SK-N-SH treated with all-trans-retinoic acid at 6 μM for 48 hours (cell line): Measurements from ENCODE around the gene ZFYVE28.

ENCODE experiments used
- ATAC-seq: fragments of 200-7000 bp; cut with Tn5 transposase; 3 replicates; pipeline ENCODE4 v1.9.1; 2020; ENCODE audit warnings: mild to moderate bottlenecking, moderate library complexity
- ARNTL ChIP-seq: fragments of 450-650 bp; formaldehyde crosslinking; IDR thresholded peaks from 2 replicates; pipeline ENCODE4 v1.5.0; 2020; ENCODE audit warnings: low read depth, mild to moderate bottlenecking, moderate library complexity, borderline replicate concordance
- BACH2 ChIP-seq: fragments of 250-450 bp; sonication (Bioruptor Pico); IDR thresholded peaks from 2 replicates; pipeline ENCODE4 v1.9.0; 2021; ENCODE audit warnings: mild to moderate bottlenecking, borderline replicate concordance
- CREB5 ChIP-seq: fragments of 250-450 bp; sonication (Bioruptor Pico); IDR thresholded peaks from 2 replicates; pipeline ENCODE4 v1.5.1; 2020; ENCODE audit warnings: low read depth, mild to moderate bottlenecking, moderate library complexity
- CSDC2 ChIP-seq: fragments of 250-450 bp; sonication (Bioruptor Pico); IDR thresholded peaks from 2 replicates; pipeline ENCODE4 v1.5.0; 2020; ENCODE audit warnings: mild to moderate bottlenecking, moderate library complexity
- CSRNP3 ChIP-seq: fragments of 250-450 bp; sonication (Bioruptor Pico); IDR thresholded peaks from 2 replicates; pipeline ENCODE4 v1.5.1; 2021; ENCODE audit warnings: mild to moderate bottlenecking, moderate library complexity
- ESRRG ChIP-seq: fragments of 250-450 bp; sonication (Bioruptor Pico); IDR thresholded peaks from 2 replicates; pipeline ENCODE4 v1.6.1; 2021; ENCODE audit warnings: mild to moderate bottlenecking
- GLIS3 ChIP-seq: fragments of 250-450 bp; sonication (Bioruptor Pico); IDR thresholded peaks from 2 replicates; pipeline ENCODE4 v1.5.0; 2020; ENCODE audit warnings: mild to moderate bottlenecking, moderate library complexity
- ISL1 ChIP-seq: fragments of 250-450 bp; sonication (Bioruptor Pico); IDR thresholded peaks from 2 replicates; pipeline ENCODE4 v2.1.2; 2022; ENCODE audit warnings: mild to moderate bottlenecking, moderate library complexity
- OSR1 ChIP-seq: fragments of 250-450 bp; sonication (Bioruptor Pico); IDR thresholded peaks from 2 replicates; pipeline ENCODE4 v1.8.0; 2022; ENCODE audit warnings: moderate library complexity, mild to moderate bottlenecking, inconsistent platforms
- PATZ1 ChIP-seq: fragments of 250-450 bp; sonication (Bioruptor Pico); IDR thresholded peaks from 2 replicates; pipeline ENCODE4 v1.8.0; 2020; ENCODE audit warnings: mild to moderate bottlenecking, moderate library complexity, borderline replicate concordance
- PPARA ChIP-seq: fragments of 250-450 bp; sonication (Bioruptor Pico); IDR thresholded peaks from 2 replicates; pipeline ENCODE4 v1.5.0; 2020; ENCODE audit warnings: mild to moderate bottlenecking, borderline replicate concordance
- RARB ChIP-seq: fragments of 250-450 bp; sonication (Bioruptor Pico); IDR thresholded peaks from 2 replicates; pipeline ENCODE4 v1.8.0; 2021; ENCODE audit warnings: mild to moderate bottlenecking, moderate library complexity
- SNAI2 ChIP-seq: fragments of 250-450 bp; sonication (Bioruptor Pico); IDR thresholded peaks from 2 replicates; pipeline ENCODE4 v1.5.0; 2020; ENCODE audit warnings: mild to moderate bottlenecking, moderate library complexity
- TCF4 ChIP-seq: fragments of 250-450 bp; sonication (Bioruptor Pico); IDR thresholded peaks from 2 replicates; pipeline ENCODE4 v1.8.0; 2021; ENCODE audit warnings: mild to moderate bottlenecking, moderate library complexity, borderline replicate concordance
- TOX ChIP-seq: fragments of 250-450 bp; sonication (Bioruptor Pico); IDR thresholded peaks from 2 replicates; pipeline ENCODE4 v1.8.0; 2021; ENCODE audit warnings: mild to moderate bottlenecking, moderate library complexity, borderline replicate concordance
- ZFP3 ChIP-seq: fragments of 250-450 bp; sonication (Bioruptor Pico); IDR thresholded peaks from 2 replicates; pipeline ENCODE4 v1.5.0; 2020; ENCODE audit warnings: mild to moderate bottlenecking, moderate library complexity
- ZFP30 ChIP-seq: fragments of 450-650 bp; formaldehyde crosslinking; IDR thresholded peaks from 2 replicates; pipeline ENCODE4 v1.5.0; 2022; ENCODE audit warnings: mild to moderate bottlenecking, moderate library complexity
- ZNF565 ChIP-seq: fragments of 450-650 bp; formaldehyde crosslinking; conservative IDR thresholded peaks from 2 replicates; pipeline ENCODE4 v1.5.0; 2020; ENCODE audit warnings: low read depth, mild to moderate bottlenecking, moderate library complexity
- ZNF8 ChIP-seq: fragments of 450-650 bp; formaldehyde crosslinking; IDR thresholded peaks from 2 replicates; pipeline ENCODE4 v1.5.0; 2020; ENCODE audit warnings: mild to moderate bottlenecking, moderate library complexity
- TF ChIP-seq, protein P1 (sequence below): fragments of 250-450 bp; sonication (Bioruptor Pico); IDR thresholded peaks from 2 replicates; pipeline ENCODE4 v1.8.0; 2021; ENCODE audit warnings: low read depth, mild to moderate bottlenecking, moderate library complexity, borderline replicate concordance

Gene ZFYVE28

DNA sequence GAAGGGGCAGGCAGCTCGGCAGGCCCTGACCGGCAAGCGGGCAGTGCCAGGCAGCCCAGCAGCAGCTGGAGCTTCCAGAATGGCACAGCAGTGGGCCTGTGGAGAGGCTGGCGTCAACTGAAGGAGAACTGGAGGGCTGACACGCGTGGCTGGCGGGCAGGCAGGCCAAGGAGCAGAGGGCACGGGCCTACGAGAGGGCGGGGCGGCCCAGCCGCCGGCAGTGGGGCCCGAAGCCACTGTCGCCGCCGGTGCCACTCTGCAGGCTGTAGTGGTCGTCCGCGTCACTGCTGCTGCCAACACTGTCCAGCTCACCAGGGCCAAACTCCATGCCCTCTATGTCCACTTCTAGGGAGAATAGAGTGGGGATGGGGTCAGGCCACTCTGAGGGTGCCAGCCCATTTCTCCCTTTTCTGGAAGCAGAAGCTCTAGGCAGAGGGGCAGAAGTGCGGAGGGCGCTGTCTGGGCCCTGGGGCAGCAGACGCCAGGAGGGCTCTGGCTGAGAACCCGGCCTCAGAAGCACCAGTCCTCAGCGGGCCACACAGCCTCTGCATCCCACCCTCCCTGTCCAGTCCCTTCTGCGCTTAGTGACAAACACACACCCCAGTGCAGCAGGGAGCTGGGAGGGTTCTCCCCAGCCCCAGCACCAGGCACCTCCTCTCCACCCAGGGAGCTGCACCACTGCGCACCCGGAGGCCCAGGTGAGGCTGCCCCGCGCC is 167.9 kb downstream of the ZFYVE28 start:
- no peak for ATAC-seq
- TF ChIP-seq GLIS3 (CRISPR knock-in tag) (no peak), TOX (CRISPR knock-in tag) (no peak), ISL1 (CRISPR knock-in tag) (no peak), SNAI2 (no peak)

- TF ChIP-seq GLIS3 (CRISPR knock-in tag) = no peak
- no peak for TF ChIP-seq ZNF8
- no peak for TF ChIP-seq PPARA (CRISPR knock-in tag)
- TF ChIP-seq BACH2 (CRISPR knock-in tag) = no peak
- ATAC-seq = no peak
Observed at GRCh38 chr4:2249526-2250356, 168.7 kb downstream of the ZFYVE28 start.

GRCh38 chr4:2248821-2249261 is 169.6 kb downstream of the ZFYVE28 start:
- ATAC-seq = no peak
- no peak for TF ChIP-seq PATZ1
- TF ChIP-seq ZFP30 (CRISPR knock-in tag) = no peak
- no peak for TF ChIP-seq ISL1 (CRISPR knock-in tag)
- TF ChIP-seq CSDC2 (CRISPR knock-in tag) = no peak
- no peak for TF ChIP-seq ESRRG (CRISPR knock-in tag)
- no peak for TF ChIP-seq ARNTL (CRISPR knock-in tag)
- TF ChIP-seq ZFP3 = no peak
- TF ChIP-seq ZNF565 = no peak
- no peak for TF ChIP-seq PPARA (CRISPR knock-in tag)
- TF ChIP-seq TCF4 (CRISPR knock-in tag) = no peak
- no peak for TF ChIP-seq GLIS3 (CRISPR knock-in tag)
- TF ChIP-seq, protein P1, sequence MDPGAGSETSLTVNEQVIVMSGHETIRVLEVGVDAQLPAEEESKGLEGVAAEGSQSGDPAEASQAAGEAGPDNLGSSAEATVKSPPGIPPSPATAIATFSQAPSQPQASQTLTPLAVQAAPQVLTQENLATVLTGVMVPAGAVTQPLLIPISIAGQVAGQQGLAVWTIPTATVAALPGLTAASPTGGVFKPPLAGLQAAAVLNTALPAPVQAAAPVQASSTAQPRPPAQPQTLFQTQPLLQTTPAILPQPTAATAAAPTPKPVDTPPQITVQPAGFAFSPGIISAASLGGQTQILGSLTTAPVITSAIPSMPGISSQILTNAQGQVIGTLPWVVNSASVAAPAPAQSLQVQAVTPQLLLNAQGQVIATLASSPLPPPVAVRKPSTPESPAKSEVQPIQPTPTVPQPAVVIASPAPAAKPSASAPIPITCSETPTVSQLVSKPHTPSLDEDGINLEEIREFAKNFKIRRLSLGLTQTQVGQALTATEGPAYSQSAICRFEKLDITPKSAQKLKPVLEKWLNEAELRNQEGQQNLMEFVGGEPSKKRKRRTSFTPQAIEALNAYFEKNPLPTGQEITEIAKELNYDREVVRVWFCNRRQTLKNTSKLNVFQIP = no peak
- no peak for TF ChIP-seq ZNF8
- TF ChIP-seq RARB (CRISPR knock-in tag) = no peak
- TF ChIP-seq TOX (CRISPR knock-in tag) = no peak
- no peak for TF ChIP-seq OSR1 (CRISPR knock-in tag)
- TF ChIP-seq CREB5 (CRISPR knock-in tag) = no peak
- no peak for TF ChIP-seq CSRNP3 (CRISPR knock-in tag)
- TF ChIP-seq, all 23 proteins: peak for 0

DNA sequence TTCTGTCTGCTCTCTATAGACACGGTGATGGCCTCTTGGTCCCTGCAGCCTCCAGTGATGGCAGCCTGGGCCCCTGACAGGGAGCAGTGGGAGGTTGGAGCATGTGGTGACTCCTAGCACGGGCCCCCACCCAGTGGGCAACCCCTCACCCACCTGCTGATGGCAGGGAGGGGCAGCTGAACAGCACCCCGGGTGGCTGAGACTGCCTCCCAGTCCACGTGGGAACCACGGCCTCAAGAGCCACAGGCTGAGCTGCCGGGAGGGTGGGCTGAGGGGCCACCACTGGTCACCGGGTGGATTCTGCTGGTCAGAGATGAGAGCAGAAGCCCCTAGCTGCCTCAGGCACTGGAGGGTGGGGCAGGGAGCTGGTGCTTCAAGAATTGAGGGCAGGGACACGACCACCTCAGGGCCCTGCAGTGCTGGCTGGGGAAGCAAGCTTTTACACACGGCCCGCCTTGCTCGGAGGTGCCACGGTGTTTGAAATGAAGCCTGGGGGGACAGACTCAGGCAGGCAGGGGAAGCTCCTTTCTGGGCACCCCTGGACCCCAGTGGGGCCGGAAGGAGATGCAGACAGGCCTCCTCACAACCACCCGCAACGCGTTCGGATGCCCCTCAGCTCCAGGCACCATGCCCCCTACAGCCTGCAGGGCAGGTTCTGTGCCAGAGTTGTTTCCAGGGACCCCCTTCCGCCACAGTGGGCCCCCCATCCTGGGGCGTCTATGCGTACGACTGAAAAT is 170.2 kb downstream of the ZFYVE28 start:
- TF ChIP-seq SNAI2 (no peak), ZNF565 (no peak), GLIS3 (CRISPR knock-in tag) (no peak), CSDC2 (CRISPR knock-in tag) (no peak)
- TF ChIP-seq, protein P1 = no peak
- TF ChIP-seq, all 23 proteins: peak for 0
- ATAC-seq = no peak
